ENCODE results near the gene MKI67. TPM values are rescaled to one million over a fixed set of nuclear protein-coding genes. Genes with fewer than 3 reads are reported as not detected.

Gene MKI67
- total and polyA plus RNA-seq, 2 of the 13 experiments (the other 11 are each of a cell fraction or from before 2014, with no cell fraction given), result 6.7 to 22.9 TPM

DNA sequence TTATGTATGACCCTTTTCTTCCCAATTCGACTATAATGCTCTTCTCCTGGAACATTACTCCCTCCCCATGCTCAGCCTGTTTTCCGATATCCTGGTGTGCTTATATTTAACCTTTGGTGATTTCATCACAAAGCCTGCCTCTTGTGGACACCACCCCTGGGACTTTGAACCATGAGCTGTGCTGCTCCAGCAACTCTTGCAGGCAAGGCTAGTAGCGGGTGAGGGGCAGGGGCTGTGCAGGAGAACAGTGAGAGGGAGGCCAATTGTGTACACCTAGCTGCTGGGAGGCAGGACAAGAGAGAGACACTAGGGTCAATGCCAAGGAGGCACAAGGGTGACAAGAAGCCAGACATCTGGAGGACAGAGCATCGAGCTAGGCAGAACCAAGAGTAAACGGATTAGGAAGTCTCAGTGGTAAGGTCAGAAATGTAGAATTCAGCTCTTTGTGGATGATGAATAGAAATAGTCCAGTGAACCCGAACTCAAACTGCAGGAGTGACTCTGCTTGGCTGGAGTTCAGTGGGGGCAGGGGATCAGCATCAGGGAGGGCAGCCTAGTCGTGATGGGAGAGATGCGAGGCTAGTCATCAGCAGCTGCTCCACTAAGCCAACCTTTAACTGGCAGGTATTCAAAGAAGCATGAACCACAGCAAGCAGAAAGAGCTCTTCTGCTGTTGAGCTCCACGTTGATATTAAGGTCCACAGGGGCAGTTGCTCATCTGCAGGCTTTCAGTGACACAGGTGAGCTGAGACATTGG is 31.0 kb upstream of the MKI67 start (continued):
- no peak for TF ChIP-seq NFIC (IDR thresholded peaks at IDR 0.05; ENCODE audit: low read length)
- 0 out of 2 replicates have a peak, but pooled peaks have one; percentile 49 for TF ChIP-seq ZBTB21 (CRISPR knock-in tag; IDR thresholded peaks at IDR 0.05)
- TF ChIP-seq, protein P1, sequence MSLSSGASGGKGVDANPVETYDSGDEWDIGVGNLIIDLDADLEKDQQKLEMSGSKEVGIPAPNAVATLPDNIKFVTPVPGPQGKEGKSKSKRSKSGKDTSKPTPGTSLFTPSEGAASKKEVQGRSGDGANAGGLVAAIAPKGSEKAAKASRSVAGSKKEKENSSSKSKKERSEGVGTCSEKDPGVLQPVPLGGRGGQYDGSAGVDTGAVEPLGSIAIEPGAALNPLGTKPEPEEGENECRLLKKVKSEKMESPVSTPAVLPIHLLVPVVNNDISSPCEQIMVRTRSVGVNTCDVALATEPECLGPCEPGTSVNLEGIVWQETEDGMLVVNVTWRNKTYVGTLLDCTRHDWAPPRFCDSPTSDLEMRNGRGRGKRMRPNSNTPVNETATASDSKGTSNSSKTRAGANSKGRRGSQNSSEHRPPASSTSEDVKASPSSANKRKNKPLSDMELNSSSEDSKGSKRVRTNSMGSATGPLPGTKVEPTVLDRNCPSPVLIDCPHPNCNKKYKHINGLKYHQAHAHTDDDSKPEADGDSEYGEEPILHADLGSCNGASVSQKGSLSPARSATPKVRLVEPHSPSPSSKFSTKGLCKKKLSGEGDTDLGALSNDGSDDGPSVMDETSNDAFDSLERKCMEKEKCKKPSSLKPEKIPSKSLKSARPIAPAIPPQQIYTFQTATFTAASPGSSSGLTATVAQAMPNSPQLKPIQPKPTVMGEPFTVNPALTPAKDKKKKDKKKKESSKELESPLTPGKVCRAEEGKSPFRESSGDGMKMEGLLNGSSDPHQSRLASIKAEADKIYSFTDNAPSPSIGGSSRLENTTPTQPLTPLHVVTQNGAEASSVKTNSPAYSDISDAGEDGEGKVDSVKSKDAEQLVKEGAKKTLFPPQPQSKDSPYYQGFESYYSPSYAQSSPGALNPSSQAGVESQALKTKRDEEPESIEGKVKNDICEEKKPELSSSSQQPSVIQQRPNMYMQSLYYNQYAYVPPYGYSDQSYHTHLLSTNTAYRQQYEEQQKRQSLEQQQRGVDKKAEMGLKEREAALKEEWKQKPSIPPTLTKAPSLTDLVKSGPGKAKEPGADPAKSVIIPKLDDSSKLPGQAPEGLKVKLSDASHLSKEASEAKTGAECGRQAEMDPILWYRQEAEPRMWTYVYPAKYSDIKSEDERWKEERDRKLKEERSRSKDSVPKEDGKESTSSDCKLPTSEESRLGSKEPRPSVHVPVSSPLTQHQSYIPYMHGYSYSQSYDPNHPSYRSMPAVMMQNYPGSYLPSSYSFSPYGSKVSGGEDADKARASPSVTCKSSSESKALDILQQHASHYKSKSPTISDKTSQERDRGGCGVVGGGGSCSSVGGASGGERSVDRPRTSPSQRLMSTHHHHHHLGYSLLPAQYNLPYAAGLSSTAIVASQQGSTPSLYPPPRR (CRISPR knock-in tag; IDR thresholded peaks at IDR 0.05; ENCODE audit: borderline replicate concordance), result no peak
- no peak for TF ChIP-seq KMT2A (CRISPR knock-in tag; IDR thresholded peaks at IDR 0.05)
- TF ChIP-seq ZNF788 (CRISPR knock-in tag; IDR thresholded peaks at IDR 0.05; ENCODE audit: borderline replicate concordance), result peak; percentile 71; the same call in 1 of the 2 replicates
- no peak for TF ChIP-seq ZFP37 (CRISPR knock-in tag; IDR thresholded peaks at IDR 0.05; ENCODE audit: borderline replicate concordance)
- TF ChIP-seq CBFB (CRISPR knock-in tag; IDR thresholded peaks at IDR 0.05), result no peak
- peak; percentile 73; the same call in 1 of the 2 replicates for TF ChIP-seq ZKSCAN8 (CRISPR knock-in tag; IDR thresholded peaks at IDR 0.05; ENCODE audit: borderline replicate concordance)
- no peak for TF ChIP-seq TCF7L2 (IDR thresholded peaks at IDR 0.05; ENCODE audit: low read depth, low read length)
- TF ChIP-seq ETV5 (CRISPR knock-in tag; IDR thresholded peaks at IDR 0.05; ENCODE audit: borderline replicate concordance), result peak; percentile 38; the same call in 1 of the 2 replicates
- TF ChIP-seq DPF2 (CRISPR knock-in tag; IDR thresholded peaks at IDR 0.05; ENCODE audit: borderline replicate concordance, low read depth), result peak; percentile 88
- TF ChIP-seq GABPA (IDR thresholded peaks at IDR 0.05; ENCODE audit: low read depth, low read length), result no peak
- no peak for TF ChIP-seq GABPA (CRISPR knock-in tag; IDR thresholded peaks at IDR 0.05; ENCODE audit: low read depth)
- TF ChIP-seq, protein P2, sequence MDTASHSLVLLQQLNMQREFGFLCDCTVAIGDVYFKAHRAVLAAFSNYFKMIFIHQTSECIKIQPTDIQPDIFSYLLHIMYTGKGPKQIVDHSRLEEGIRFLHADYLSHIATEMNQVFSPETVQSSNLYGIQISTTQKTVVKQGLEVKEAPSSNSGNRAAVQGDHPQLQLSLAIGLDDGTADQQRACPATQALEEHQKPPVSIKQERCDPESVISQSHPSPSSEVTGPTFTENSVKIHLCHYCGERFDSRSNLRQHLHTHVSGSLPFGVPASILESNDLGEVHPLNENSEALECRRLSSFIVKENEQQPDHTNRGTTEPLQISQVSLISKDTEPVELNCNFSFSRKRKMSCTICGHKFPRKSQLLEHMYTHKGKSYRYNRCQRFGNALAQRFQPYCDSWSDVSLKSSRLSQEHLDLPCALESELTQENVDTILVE (CRISPR knock-in tag; IDR thresholded peaks at IDR 0.05), result 0 out of 2 replicates have a peak, but pooled peaks have one; percentile 66
- TF ChIP-seq, protein P3, sequence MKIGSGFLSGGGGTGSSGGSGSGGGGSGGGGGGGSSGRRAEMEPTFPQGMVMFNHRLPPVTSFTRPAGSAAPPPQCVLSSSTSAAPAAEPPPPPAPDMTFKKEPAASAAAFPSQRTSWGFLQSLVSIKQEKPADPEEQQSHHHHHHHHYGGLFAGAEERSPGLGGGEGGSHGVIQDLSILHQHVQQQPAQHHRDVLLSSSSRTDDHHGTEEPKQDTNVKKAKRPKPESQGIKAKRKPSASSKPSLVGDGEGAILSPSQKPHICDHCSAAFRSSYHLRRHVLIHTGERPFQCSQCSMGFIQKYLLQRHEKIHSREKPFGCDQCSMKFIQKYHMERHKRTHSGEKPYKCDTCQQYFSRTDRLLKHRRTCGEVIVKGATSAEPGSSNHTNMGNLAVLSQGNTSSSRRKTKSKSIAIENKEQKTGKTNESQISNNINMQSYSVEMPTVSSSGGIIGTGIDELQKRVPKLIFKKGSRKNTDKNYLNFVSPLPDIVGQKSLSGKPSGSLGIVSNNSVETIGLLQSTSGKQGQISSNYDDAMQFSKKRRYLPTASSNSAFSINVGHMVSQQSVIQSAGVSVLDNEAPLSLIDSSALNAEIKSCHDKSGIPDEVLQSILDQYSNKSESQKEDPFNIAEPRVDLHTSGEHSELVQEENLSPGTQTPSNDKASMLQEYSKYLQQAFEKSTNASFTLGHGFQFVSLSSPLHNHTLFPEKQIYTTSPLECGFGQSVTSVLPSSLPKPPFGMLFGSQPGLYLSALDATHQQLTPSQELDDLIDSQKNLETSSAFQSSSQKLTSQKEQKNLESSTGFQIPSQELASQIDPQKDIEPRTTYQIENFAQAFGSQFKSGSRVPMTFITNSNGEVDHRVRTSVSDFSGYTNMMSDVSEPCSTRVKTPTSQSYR (CRISPR knock-in tag; IDR thresholded peaks at IDR 0.05; ENCODE audit: borderline replicate concordance), result peak; percentile 79
- no peak for TF ChIP-seq ZNF24 (IDR thresholded peaks at IDR 0.05)
- TF ChIP-seq, protein P4, sequence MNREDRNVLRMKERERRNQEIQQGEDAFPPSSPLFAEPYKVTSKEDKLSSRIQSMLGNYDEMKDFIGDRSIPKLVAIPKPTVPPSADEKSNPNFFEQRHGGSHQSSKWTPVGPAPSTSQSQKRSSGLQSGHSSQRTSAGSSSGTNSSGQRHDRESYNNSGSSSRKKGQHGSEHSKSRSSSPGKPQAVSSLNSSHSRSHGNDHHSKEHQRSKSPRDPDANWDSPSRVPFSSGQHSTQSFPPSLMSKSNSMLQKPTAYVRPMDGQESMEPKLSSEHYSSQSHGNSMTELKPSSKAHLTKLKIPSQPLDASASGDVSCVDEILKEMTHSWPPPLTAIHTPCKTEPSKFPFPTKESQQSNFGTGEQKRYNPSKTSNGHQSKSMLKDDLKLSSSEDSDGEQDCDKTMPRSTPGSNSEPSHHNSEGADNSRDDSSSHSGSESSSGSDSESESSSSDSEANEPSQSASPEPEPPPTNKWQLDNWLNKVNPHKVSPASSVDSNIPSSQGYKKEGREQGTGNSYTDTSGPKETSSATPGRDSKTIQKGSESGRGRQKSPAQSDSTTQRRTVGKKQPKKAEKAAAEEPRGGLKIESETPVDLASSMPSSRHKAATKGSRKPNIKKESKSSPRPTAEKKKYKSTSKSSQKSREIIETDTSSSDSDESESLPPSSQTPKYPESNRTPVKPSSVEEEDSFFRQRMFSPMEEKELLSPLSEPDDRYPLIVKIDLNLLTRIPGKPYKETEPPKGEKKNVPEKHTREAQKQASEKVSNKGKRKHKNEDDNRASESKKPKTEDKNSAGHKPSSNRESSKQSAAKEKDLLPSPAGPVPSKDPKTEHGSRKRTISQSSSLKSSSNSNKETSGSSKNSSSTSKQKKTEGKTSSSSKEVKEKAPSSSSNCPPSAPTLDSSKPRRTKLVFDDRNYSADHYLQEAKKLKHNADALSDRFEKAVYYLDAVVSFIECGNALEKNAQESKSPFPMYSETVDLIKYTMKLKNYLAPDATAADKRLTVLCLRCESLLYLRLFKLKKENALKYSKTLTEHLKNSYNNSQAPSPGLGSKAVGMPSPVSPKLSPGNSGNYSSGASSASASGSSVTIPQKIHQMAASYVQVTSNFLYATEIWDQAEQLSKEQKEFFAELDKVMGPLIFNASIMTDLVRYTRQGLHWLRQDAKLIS (CRISPR knock-in tag; IDR thresholded peaks at IDR 0.05), result no peak
